ENCODE measurements around the gene CALM1.

Gene CALM1

DNA sequence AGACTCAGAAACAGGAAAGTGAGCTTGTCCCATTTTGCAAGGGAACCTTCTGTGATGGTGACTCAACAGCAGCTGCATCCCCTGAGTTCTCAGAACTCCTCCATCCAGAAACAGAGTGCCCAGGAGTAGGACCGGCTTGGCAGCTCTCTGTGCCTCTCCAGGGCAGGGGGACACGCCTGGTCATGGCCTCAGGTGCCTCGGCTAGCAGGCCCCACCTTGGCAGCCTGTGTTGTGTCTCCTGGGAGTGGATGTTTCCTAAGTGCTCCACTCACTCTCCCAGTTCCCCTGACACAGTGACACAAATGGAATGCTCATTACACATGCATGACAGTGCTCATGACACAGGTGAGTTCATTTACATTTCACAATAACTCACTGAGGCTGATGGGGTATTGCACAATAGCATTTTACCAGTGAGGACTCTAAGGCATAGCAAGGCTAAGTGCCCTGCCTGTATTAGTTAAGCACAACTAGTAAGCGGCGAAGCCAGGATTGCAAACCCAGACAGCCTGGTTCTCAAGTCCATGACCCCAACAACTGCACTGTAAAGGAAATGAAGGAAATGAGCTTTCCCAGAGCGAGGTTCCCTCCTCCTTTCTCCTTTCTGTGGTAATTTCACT is 47.4 kb downstream of the CALM1 start:
- peak; percentile 25 to 29 for DNase-seq

DNA sequence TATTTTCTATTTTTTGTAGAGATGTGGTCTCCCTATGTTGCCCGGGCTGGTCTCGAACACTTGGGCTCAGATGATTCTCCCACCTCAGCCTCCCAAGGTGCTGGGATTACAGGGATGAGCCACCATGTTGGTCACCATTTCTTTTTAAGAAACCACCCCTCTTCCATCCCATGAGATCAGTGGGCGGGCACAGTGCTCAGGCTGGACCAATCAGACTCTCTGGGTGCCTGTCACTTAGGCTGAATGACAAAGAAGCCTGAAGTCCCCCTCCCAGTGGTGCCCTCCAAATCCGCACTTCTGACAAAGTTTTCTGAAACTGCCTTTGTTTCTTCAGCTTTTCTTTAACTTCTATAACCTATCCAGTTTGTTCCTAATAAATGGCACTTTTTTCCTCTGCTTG is 48.2 kb downstream of the CALM1 start:
- no peak for DNase-seq

GRCh38 chr14:90446405-90446804 is 49.6 kb downstream of the CALM1 start:
- no peak for DNase-seq

GRCh38 chr14:90447720-90448497 is 51.1 kb downstream of the CALM1 start:
- DNase-seq = no peak

- DNase-seq = no peak
Measured at GRCh38 chr14:90449411-90449810, 52.6 kb downstream of the CALM1 start.

GRCh38 chr14:90450151-90450550 is 53.3 kb downstream of the CALM1 start:
- DNase-seq = no peak

DNA sequence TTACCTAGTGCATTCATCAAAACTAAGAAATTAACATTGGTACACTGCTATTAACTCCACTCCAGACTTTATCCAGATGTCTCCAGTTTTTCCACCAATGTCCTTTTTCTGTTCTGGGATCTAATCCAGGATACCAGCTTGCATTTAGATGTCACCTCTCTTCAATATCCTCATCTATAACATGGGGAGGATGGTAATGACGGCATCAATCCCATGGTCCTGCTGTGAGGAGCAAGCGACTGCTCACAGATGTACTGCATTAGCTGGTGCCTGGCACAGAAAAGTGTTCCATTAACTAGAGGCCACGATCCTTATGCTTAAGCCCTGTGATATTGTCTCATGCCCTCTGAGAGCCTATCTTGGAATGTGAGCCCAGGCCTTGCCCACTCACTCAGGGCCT is 53.8 kb downstream of the CALM1 start:
- no peak for DNase-seq

DNA sequence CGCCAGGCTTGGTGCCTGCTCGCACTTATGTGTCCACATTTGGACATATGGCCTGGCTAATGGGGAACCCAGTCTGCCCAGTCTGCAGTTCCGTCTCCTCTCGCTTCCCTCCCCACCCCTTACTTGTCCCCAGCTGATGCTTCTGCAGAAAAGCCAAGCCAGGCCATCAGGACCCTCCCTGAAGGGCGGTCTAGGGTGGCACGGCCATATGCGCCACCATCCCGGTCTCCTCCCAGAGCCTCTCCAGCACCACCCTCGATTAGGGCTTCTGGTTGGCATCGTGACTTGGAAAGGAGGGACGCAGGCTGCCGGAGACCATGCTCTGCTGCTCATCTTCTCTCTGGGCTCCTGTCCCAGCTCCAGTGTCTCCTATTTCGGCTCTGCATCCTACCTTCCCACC is 54.6 kb downstream of the CALM1 start:
- DNase-seq = no peak

GRCh38 chr14:90451961-90452360 is 55.1 kb downstream of the CALM1 start:
- DNase-seq = peak; percentile 2 to 7

- no peak for DNase-seq
Measured at GRCh38 chr14:90452366-90452765, 55.5 kb downstream of the CALM1 start.

DNA sequence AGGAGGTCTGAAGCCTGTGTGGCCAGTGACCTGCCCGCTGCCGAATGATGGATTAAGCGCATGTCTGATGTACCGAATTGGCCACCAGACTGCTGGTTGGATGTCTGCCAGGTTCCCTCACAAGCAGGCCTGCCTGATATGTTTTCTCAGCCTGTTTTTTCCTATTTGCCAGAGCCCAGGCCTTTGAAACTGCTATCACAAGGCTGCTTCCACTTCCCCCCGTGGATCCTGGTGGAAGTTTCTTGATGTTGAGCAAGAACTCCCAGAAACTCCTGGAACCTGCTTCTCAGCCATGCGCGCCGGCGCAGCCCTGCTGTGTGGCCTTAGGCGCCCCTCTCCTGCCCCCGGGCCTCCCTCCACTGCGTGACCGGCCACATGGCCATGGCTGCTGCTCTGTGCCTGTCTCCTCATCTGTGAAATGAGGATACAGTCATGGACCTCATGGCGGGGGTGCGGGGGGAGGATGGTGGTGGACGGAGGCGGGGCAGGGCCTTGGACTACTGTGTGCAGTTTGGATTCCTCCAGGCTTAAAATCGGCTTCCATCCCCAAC is 56.6 kb downstream of the CALM1 start:
- no peak for DNase-seq

- no peak for DNase-seq
Measured at GRCh38 chr14:90454041-90455000, 57.5 kb downstream of the CALM1 start.

DNA sequence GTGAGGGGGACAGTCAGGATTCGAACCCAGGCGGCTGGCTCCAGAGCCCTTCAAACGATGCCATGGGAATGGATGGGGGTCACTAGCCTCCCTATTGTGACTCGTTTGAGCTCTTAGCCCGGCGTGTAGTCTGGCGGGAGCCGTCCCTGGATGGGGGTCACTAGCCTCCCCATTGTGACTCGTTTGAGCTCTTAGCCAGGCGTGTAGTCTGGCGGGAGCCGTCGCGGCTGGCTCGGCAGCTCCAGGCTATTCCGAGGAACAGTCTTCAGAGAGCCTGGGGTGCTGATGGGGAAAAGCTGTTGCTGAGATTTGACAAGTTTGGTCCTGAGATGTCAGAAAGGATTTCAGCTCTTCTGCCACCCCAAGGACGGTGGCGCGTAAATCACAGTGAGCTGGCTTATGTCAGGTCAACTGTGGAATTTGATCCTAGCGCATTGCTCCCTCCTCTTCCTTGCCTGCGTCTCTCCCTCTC is 58.3 kb downstream of the CALM1 start:
- no peak for DNase-seq

- no peak for DNase-seq
Measured at GRCh38 chr14:90456551-90456950, 59.7 kb downstream of the CALM1 start.

DNA sequence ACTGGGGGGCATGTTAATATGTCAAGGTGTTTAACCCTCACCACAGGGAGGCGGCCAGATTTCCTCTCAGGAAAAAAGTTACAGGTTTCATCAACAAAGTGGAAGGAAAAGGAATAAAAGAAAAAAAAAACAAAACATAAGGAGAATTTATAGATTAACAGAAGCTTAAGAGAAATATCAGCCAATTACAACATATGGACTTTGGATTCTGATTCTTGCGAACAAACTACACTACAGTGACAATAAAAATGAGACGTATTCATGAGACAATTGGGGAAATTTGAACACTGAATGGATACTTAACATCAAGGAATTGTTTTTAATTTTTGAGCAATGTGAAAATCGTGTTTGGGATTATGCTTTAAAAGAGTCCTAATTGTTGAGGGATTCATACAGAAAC is 60.4 kb downstream of the CALM1 start:
- no peak for DNase-seq
